OCI-LY7 (cell line): Measurements from ENCODE around the gene ACACB. TPM values are rescaled to one million over a fixed set of nuclear protein-coding genes. Genes with fewer than 3 reads are reported as not detected.

Source experiments
- BruUV-seq: library from RNA; stranded (reverse); fragments of 400-500 nt; replicated peaks from 2 replicates; lab custom pipeline; 2021; lab: Mats Ljungman, UMichigan
- CTCF ChIA-PET: fragments of 300-600 bp; sonication (Branson Sonifier 250); formaldehyde crosslinking; loops from one replicate; lab custom pipeline; 2022; ENCODE audit warnings: antibody characterized with exemption; ENCODE audit not compliant: unreplicated experiment; lab: Charles Lee
- POLR2A ChIA-PET: fragments of 300-600 bp; sonication (Branson Sonifier 250); formaldehyde crosslinking; loops from one replicate; lab custom pipeline; 2022; ENCODE audit warnings: antibody characterized with exemption; lab: Charles Lee
- DNase-seq: peaks from one replicate; pipeline ENCODE4 v3.0.0-alpha.2; 2015; ENCODE audit warnings: low spot score
- H2AFZ ChIP-seq: fragments of 200-600 bp; sonication (generic), shearing (Covaris generic); 2 replicates; pipeline ENCODE4 v1.6.1; 2014; ENCODE audit warnings: mild to moderate bottlenecking, antibody characterized with exemption, low read length, moderate library complexity
- H3K27ac ChIP-seq: fragments of 200-600 bp; sonication (generic); 2 replicates; pipeline ENCODE4 v1.5.1; 2014; ENCODE audit warnings: mixed run types, low read depth, mild to moderate bottlenecking, moderate library complexity, low read length, inconsistent platforms; ENCODE audit not compliant: poor library complexity, severe bottlenecking
- H3K36me3 ChIP-seq: fragments of 200-600 bp; sonication (generic); 2 replicates; pipeline ENCODE4 v1.6.1; 2014; ENCODE audit warnings: mild to moderate bottlenecking, antibody characterized with exemption, low read length, moderate library complexity, mixed read lengths; ENCODE audit not compliant: insufficient read depth
- H3K4me1 ChIP-seq: fragments of 200-600 bp; sonication (generic); 2 replicates; pipeline ENCODE4 v1.5.1; 2014; ENCODE audit warnings: mild to moderate bottlenecking, low read length; ENCODE audit not compliant: insufficient read depth, poor library complexity, severe bottlenecking
- H3K4me2 ChIP-seq: fragments of 200-600 bp; sonication (generic); 2 replicates; pipeline ENCODE4 v1.6.1; 2014; ENCODE audit warnings: mild to moderate bottlenecking, low read length
- H3K4me3 ChIP-seq: fragments of 200-600 bp; sonication (generic); 2 replicates; pipeline ENCODE4 v1.5.1; 2014; ENCODE audit warnings: mild to moderate bottlenecking, low read depth, low read length; ENCODE audit not compliant: poor library complexity, severe bottlenecking
- H3K79me2 ChIP-seq: fragments of 200-600 bp; sonication (generic); 2 replicates; pipeline ENCODE4 v1.6.1; 2016; ENCODE audit warnings: low read depth, mild to moderate bottlenecking, low read length, moderate library complexity, mixed read lengths; ENCODE audit not compliant: insufficient read depth
- H3K9me2 ChIP-seq: fragments of 200-600 bp; sonication (generic); 2 replicates; pipeline ENCODE4 v1.6.1; 2016; ENCODE audit warnings: mild to moderate bottlenecking, low read length, mixed read lengths; ENCODE audit not compliant: insufficient read depth
- H3K9me3 ChIP-seq: fragments of 200-600 bp; sonication (generic); 2 replicates; pipeline ENCODE4 v1.6.1; 2014; ENCODE audit warnings: mild to moderate bottlenecking, mixed run types, low read length, mixed read lengths
- H4K20me1 ChIP-seq: fragments of 200-600 bp; sonication (generic); 2 replicates; pipeline ENCODE4 v1.6.1; 2014; ENCODE audit warnings: mild to moderate bottlenecking, antibody characterized with exemption, low read length, moderate library complexity, mixed read lengths; ENCODE audit not compliant: insufficient read depth
- CTCF ChIP-seq: fragments of 200-600 bp; sonication (generic); conservative IDR thresholded peaks from 2 replicates; pipeline ENCODE4 v1.5.1; 2014; ENCODE audit warnings: mild to moderate bottlenecking, antibody characterized with exemption, low read length, moderate library complexity, mixed read lengths
- EZH2phosphoT487 ChIP-seq: fragments of 200-600 bp; sonication (generic); IDR thresholded peaks from 2 replicates; pipeline ENCODE4 v1.6.1; 2018; ENCODE audit warnings: low read depth, borderline replicate concordance, mild to moderate bottlenecking, mixed run types, antibody characterized with exemption, low read length, moderate library complexity, mixed read lengths
- intact Hi-C: fragments of 100-400 bp; cut with micrococcal nuclease; formaldehyde crosslinking; loops from one replicate; pipeline ENCODE4 v1.10.0; 2022; ENCODE audit not compliant: unreplicated experiment
- total RNA-seq, 2 experiments: library from RNA; depleted of rRNA in 1 of 2; stranded (reverse); fragments of >200 nt in 1 of 2; shearing (Covaris generic) in 1 of 2; gene quantifications; 2 replicates each; pipeline ENCODE4 v1.2.3, GENCODE V29; 2014 to 2022

The ACACB gene
- total RNA-seq, 2 experiments from 2014 or later = 19.7 to 45.1 TPM

- POLR2A ChIA-PET = no interaction called here
- no peak overlapping the region for H3K27ac ChIP-seq
- CTCF ChIA-PET = no interaction called here
- H3K4me3 ChIP-seq = no peak overlapping the region
- H2AFZ ChIP-seq = no peak overlapping the region
- no peaks in the 10 kb centered on the region for H3K79me2 ChIP-seq
- no TSS peak for BruUV-seq
- peaks cover 27% of the 10 kb centered on the region for H3K4me1 ChIP-seq
- no peaks in the 10 kb centered on the region for H4K20me1 ChIP-seq
- intact Hi-C loops = no loop called here
- no peak for TF ChIP-seq EZH2phosphoT487
- no peak for TF ChIP-seq CTCF
- no peaks in the 10 kb centered on the region for H3K36me3 ChIP-seq
- no peak for DNase-seq
- no peaks in the 10 kb centered on the region for H3K9me2 ChIP-seq
- no peak overlapping the region for H3K4me2 ChIP-seq
- no peaks in the 10 kb centered on the region for H3K9me3 ChIP-seq
Observed at GRCh38 chr12:109305547-109305946, 189.2 kb downstream of the ACACB start.

- Histone ChIP-seq H3K79me2 (peaks cover 8% of the 10 kb centered on the region; the same call in 1 of the 2 replicates), H3K27ac (no peak overlapping the region), H3K4me3 (no peak overlapping the region), H3K4me2 (no peak overlapping the region), H3K9me2 (no peaks in the 10 kb centered on the region), H3K9me3 (no peaks in the 10 kb centered on the region), H3K36me3 (no peaks in the 10 kb centered on the region), H2AFZ (no peak overlapping the region), H3K4me1 (peaks cover 41% of the 10 kb centered on the region), H4K20me1 (no peaks in the 10 kb centered on the region)
- TF ChIP-seq CTCF = no peak
- TF ChIP-seq EZH2phosphoT487 = no peak
- BruUV-seq = no TSS peak
- CTCF ChIA-PET = no interaction called here
- DNase-seq = no peak
- POLR2A ChIA-PET = no interaction called here
- intact Hi-C loops = no loop called here
Observed at GRCh38 chr12:109307051-109307450, 190.7 kb downstream of the ACACB start.

GRCh38 chr12:109308534-109309380 is 192.4 kb downstream of the ACACB start, which contains the start of gene FOXN4:
Gene FOXN4 (minus strand): TSS chr12:109309284. CDS start chr12:109308321, 963 bp downstream.
- POLR2A ChIA-PET = no interaction called here
- no peaks in the 10 kb centered on the region for H3K9me2 ChIP-seq
- H2AFZ ChIP-seq = peak within 1 kb of the TSS; percentile 88
- H3K27ac ChIP-seq = peak within 1 kb of the TSS; percentile 65
- DNase-seq = peak; percentile 41
- peak within 1 kb of the TSS; percentile 88 for H3K4me2 ChIP-seq
- H3K9me3 ChIP-seq = no peaks in the 10 kb centered on the region
- peaks cover 41% of the 10 kb centered on the region for H3K4me1 ChIP-seq
- BruUV-seq = no TSS peak
- peaks cover 8% of the 10 kb centered on the region; the same call in 1 of the 2 replicates for H3K79me2 ChIP-seq
- CTCF ChIA-PET = no interaction called here
- no peaks in the 10 kb centered on the region for H3K36me3 ChIP-seq
- intact Hi-C loops = no loop called here
- no peaks in the 10 kb centered on the region for H4K20me1 ChIP-seq
- TF ChIP-seq CTCF (peak; percentile 23; the same call in 1 of the 2 replicates), EZH2phosphoT487 (no peak)
- H3K4me3 ChIP-seq = peak within 1 kb of the TSS; percentile 75
